ENCODE measurements around the gene DLAT. TPM values are rescaled to one million over a fixed set of nuclear protein-coding genes. Genes with fewer than 3 reads are reported as not detected.
"Not testable (repeated sequence)": the region's sequence is repeated elsewhere in the genome, so short reads cannot be mapped to it uniquely, and the experiment has no call there.

Gene DLAT
- total and polyA plus RNA-seq, 8 donors = 1.2 to 36.5 (median 14.3) TPM

- no peaks in the 10 kb centered on the region for H3K9me3 ChIP-seq
- peaks cover 0 to 38% (median 15%) of the 10 kb centered on the region in 4 donors for H3K4me1 ChIP-seq
- TF ChIP-seq EP300 (IDR thresholded peaks at IDR 0.05) (no peak), POLR2AphosphoS5 (IDR thresholded peaks at IDR 0.05) (no peak), POLR2A (IDR thresholded peaks at IDR 0.05) (no peak)
- TF ChIP-seq, protein P1, sequence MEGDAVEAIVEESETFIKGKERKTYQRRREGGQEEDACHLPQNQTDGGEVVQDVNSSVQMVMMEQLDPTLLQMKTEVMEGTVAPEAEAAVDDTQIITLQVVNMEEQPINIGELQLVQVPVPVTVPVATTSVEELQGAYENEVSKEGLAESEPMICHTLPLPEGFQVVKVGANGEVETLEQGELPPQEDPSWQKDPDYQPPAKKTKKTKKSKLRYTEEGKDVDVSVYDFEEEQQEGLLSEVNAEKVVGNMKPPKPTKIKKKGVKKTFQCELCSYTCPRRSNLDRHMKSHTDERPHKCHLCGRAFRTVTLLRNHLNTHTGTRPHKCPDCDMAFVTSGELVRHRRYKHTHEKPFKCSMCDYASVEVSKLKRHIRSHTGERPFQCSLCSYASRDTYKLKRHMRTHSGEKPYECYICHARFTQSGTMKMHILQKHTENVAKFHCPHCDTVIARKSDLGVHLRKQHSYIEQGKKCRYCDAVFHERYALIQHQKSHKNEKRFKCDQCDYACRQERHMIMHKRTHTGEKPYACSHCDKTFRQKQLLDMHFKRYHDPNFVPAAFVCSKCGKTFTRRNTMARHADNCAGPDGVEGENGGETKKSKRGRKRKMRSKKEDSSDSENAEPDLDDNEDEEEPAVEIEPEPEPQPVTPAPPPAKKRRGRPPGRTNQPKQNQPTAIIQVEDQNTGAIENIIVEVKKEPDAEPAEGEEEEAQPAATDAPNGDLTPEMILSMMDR (IDR thresholded peaks at IDR 0.05) = no peak
- DNase-seq = no peak
- WGBS, 5 donors = 90 to 98% (median 96%) methylated on average over 6 of the region's 6 CpGs
- intact Hi-C loops (cut with DNase I; ENCODE audit: low total_unique reads) = no loop called here
- H3K36me3 ChIP-seq = peaks cover 50 to 81% (median 76%) of the 10 kb centered on the region in 4 donors
- no peak overlapping the region for H3K4me3 ChIP-seq
- H3K27me3 ChIP-seq = no peaks in the 10 kb centered on the region
- peak overlapping the region in 1 of 5 donors; percentile 79 for H3K27ac ChIP-seq
These were observed 34.8 kb upstream of the DLAT start for GRCh38 chr11:111990381-111990780.

GRCh38 chr11:111992206-111992855 is 32.9 kb upstream of the DLAT start:
- H3K4me3 ChIP-seq = no peak overlapping the region
- no peak for DNase-seq
- no peaks in the 10 kb centered on the region for H3K9me3 ChIP-seq
- H3K27ac ChIP-seq = peak overlapping the region in 1 of 5 donors; percentile 79
- intact Hi-C loops (cut with DNase I; ENCODE audit: low total_unique reads) = no loop called here
- 57 to 83% (median 72%) methylated on average over 3 of the region's 3 CpGs for WGBS, 5 donors
- peaks cover 46 to 84% (median 79%) of the 10 kb centered on the region in 4 donors for H3K36me3 ChIP-seq
- no peak for TF ChIP-seq POLR2A (IDR thresholded peaks at IDR 0.05)
- TF ChIP-seq EP300 (IDR thresholded peaks at IDR 0.05) = no peak
- TF ChIP-seq POLR2AphosphoS5 (IDR thresholded peaks at IDR 0.05) = no peak
- TF ChIP-seq, protein P1 (IDR thresholded peaks at IDR 0.05) = no peak
- H3K4me1 ChIP-seq = peaks cover 0 to 23% (median 8%) of the 10 kb centered on the region in 4 donors
- H3K27me3 ChIP-seq = no peaks in the 10 kb centered on the region

DNA sequence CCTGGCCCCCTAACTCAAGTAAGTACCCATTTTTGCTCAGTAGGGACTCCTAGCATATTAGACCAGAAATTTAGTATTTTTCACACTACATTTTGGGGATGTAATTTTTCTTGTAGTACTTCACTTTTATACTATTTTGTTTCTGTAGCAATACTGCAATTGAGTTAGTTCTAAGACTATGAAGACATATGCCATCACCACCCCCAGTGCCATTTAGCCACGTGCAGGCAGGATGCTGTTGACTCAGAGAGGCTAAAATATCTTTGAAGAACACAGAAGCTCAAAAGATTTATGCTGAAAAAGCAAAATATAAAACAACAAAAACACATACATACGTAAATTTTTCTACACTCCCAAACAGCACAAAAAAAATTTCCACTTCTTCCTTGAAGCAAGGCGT is 29.1 kb upstream of the DLAT start:
- Histone ChIP-seq H3K36me3 (peaks cover 44 to 100% (median 97%) of the 10 kb centered on the region in 4 donors), H3K9me3 (no peaks in the 10 kb centered on the region), H3K27me3 (no peaks in the 10 kb centered on the region), H3K4me3 (no peak overlapping the region), H3K4me1 (peaks cover 0 to 4% (median 1%) of the 10 kb centered on the region in 4 donors), H3K27ac (peak overlapping the region in 1 of 5 donors; percentile 30)
- intact Hi-C loops (cut with DNase I; ENCODE audit: low total_unique reads) = no loop called here
- DNase-seq = no peak
- 89 to 94% (median 94%) methylated on average over 3 of the region's 3 CpGs for WGBS, 5 donors
- TF ChIP-seq, protein P1 (IDR thresholded peaks at IDR 0.05) = no peak
- TF ChIP-seq EP300 (IDR thresholded peaks at IDR 0.05) = no peak
- TF ChIP-seq POLR2AphosphoS5 (IDR thresholded peaks at IDR 0.05) = no peak

GRCh38 chr11:111996669-111997068 is 28.5 kb upstream of the DLAT start:
- WGBS, 5 donors = 57 to 65% (median 60%) methylated on average over 5 of the region's 5 CpGs
- intact Hi-C loops (cut with DNase I; ENCODE audit: low total_unique reads); H3K4me3 ChIP-seq; H3K9me3 ChIP-seq; H3K4me1 ChIP-seq; H3K27me3 ChIP-seq: not testable (repeated sequence)
- Histone ChIP-seq H3K36me3 (peaks cover 43 to 100% (median 97%) of the 10 kb centered on the region in 4 donors), H3K27ac (peak overlapping the region in 1 of 5 donors; percentile 30)
- peak in 1 of 2 donors; percentile 51 for DNase-seq
- TF ChIP-seq, protein P1 (IDR thresholded peaks at IDR 0.05) = peak in 3 of 7 experiments; percentile 13 to 39 (median 25)
